A673 (cell line): Measurements from ENCODE around the gene SNED1. TPM values are rescaled to one million over a fixed set of nuclear protein-coding genes. Genes with fewer than 3 reads are reported as not detected.

ENCODE experiments used
- BruUV-seq: library from RNA; stranded (reverse); fragments of 400-500 nt; replicated peaks from 2 replicates; lab custom pipeline; 2021; lab: Mats Ljungman, UMichigan
- CTCF ChIA-PET: fragments of 300-600 bp; sonication (Branson Sonifier 250); formaldehyde crosslinking; loops from one replicate; lab custom pipeline; 2022; ENCODE audit warnings: antibody characterized with exemption; lab: Charles Lee
- POLR2A ChIA-PET: fragments of 300-600 bp; sonication (Branson Sonifier 250); formaldehyde crosslinking; loops from one replicate; lab custom pipeline; 2022; ENCODE audit warnings: antibody characterized with exemption; ENCODE audit not compliant: low non-redundant PET; lab: Charles Lee
- DNase-seq: peaks from one replicate; pipeline ENCODE4 v3.0.0-alpha.2; 2015; ENCODE audit warnings: low spot score
- H3K27ac ChIP-seq: fragments of 200-600 bp; sonication (generic); 2 replicates; pipeline ENCODE4 v1.5.1; 2016; ENCODE audit warnings: mixed run types, low read depth, mild to moderate bottlenecking, mixed read lengths, antibody characterized with exemption, low read length; ENCODE audit not compliant: poor library complexity, severe bottlenecking
- H3K27me3 ChIP-seq: fragments of 200-600 bp; sonication (generic); replicated peaks from 2 replicates; pipeline ENCODE4 v1.6.1; 2017; ENCODE audit warnings: mixed run types, low read depth, mild to moderate bottlenecking, mixed read lengths, antibody characterized with exemption, low read length; ENCODE audit not compliant: insufficient read depth, poor library complexity
- H3K36me3 ChIP-seq: fragments of 200-600 bp; sonication (generic); 2 replicates; pipeline ENCODE4 v1.6.1; 2016; ENCODE audit warnings: mixed run types, mild to moderate bottlenecking, mixed read lengths, antibody characterized with exemption, low read length; ENCODE audit not compliant: insufficient read depth, poor library complexity, severe bottlenecking
- H3K4me1 ChIP-seq: fragments of 200-600 bp; sonication (generic); 2 replicates; pipeline ENCODE4 v1.6.1; 2017; ENCODE audit warnings: mixed run types, mild to moderate bottlenecking, mixed read lengths, antibody characterized with exemption, low read length; ENCODE audit not compliant: insufficient read depth, poor library complexity, severe bottlenecking
- H3K4me3 ChIP-seq: fragments of 200-600 bp; sonication (generic); 2 replicates; pipeline ENCODE4 v1.5.1; 2016; ENCODE audit warnings: low read depth, mixed run types, mild to moderate bottlenecking, mixed read lengths, low read length; ENCODE audit not compliant: poor library complexity, severe bottlenecking
- H3K9me3 ChIP-seq: fragments of 200-600 bp; sonication (generic); 2 replicates; pipeline ENCODE4 v1.6.1; 2016; ENCODE audit warnings: mixed run types, low read depth, mild to moderate bottlenecking, mixed read lengths, antibody characterized with exemption, low read length; ENCODE audit not compliant: poor library complexity, severe bottlenecking
- EZH2 ChIP-seq: fragments of 200-600 bp; sonication (generic); IDR thresholded peaks from 2 replicates; pipeline ENCODE4 v1.6.1; 2017; ENCODE audit warnings: borderline replicate concordance, low read depth, mild to moderate bottlenecking, mixed read lengths, antibody characterized with exemption, low read length; ENCODE audit not compliant: poor library complexity, severe bottlenecking
- intact Hi-C: fragments of 100-400 bp; cut with micrococcal nuclease; formaldehyde crosslinking; loops from one replicate; pipeline ENCODE4 v1.10.0; 2022; ENCODE audit not compliant: unreplicated experiment
- total RNA-seq: library from RNA; stranded (reverse); gene quantifications from 2 replicates; pipeline ENCODE4 v1.2.3, GENCODE V29; 2021
- TF ChIP-seq, protein P1 (sequence below): fragments of 300-800, 200-600 bp; sonication (generic); conservative IDR thresholded peaks from 2 replicates; pipeline ENCODE4 v1.5.1; 2017; ENCODE audit warnings: low read depth, mild to moderate bottlenecking, antibody characterized with exemption, low read length, moderate library complexity, mixed read lengths

The SNED1 gene
- total RNA-seq, 1 experiment from 2014 or later = 3.0 TPM

DNA sequence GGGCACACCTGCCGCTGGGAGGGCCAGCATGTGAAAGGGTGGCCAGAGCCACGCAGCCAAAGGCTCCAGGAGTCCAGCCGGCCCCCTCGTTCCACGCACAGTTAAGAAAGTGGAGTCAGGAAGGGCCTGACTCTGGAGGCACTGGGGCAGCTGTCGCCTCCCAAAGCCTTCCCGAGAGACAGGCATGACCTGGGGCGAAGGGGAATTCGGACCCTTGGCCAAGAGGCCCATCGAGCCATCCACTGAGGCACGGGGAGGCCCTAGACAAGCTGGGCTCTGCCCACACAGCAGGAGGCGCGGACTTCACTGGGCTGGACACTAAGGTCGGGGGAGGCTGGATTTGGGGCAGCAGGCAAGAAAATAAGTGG is 38.5 kb upstream of the SNED1 start:
- Histone ChIP-seq H3K4me1 (peaks cover 30% of the 10 kb centered on the region), H3K36me3 (no peaks in the 10 kb centered on the region), H3K9me3 (no peaks in the 10 kb centered on the region), H3K27ac (no peak overlapping the region), H3K4me3 (no peak overlapping the region), H3K27me3 (no peaks in the 10 kb centered on the region)
- ChIA-PET POLR2A (no interaction called here), CTCF (no interaction called here)
- intact Hi-C loops = no loop called here
- TF ChIP-seq, protein P1, sequence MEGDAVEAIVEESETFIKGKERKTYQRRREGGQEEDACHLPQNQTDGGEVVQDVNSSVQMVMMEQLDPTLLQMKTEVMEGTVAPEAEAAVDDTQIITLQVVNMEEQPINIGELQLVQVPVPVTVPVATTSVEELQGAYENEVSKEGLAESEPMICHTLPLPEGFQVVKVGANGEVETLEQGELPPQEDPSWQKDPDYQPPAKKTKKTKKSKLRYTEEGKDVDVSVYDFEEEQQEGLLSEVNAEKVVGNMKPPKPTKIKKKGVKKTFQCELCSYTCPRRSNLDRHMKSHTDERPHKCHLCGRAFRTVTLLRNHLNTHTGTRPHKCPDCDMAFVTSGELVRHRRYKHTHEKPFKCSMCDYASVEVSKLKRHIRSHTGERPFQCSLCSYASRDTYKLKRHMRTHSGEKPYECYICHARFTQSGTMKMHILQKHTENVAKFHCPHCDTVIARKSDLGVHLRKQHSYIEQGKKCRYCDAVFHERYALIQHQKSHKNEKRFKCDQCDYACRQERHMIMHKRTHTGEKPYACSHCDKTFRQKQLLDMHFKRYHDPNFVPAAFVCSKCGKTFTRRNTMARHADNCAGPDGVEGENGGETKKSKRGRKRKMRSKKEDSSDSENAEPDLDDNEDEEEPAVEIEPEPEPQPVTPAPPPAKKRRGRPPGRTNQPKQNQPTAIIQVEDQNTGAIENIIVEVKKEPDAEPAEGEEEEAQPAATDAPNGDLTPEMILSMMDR = no peak
- TF ChIP-seq EZH2 = no peak
- no TSS peak for BruUV-seq
- DNase-seq = no peak

DNA sequence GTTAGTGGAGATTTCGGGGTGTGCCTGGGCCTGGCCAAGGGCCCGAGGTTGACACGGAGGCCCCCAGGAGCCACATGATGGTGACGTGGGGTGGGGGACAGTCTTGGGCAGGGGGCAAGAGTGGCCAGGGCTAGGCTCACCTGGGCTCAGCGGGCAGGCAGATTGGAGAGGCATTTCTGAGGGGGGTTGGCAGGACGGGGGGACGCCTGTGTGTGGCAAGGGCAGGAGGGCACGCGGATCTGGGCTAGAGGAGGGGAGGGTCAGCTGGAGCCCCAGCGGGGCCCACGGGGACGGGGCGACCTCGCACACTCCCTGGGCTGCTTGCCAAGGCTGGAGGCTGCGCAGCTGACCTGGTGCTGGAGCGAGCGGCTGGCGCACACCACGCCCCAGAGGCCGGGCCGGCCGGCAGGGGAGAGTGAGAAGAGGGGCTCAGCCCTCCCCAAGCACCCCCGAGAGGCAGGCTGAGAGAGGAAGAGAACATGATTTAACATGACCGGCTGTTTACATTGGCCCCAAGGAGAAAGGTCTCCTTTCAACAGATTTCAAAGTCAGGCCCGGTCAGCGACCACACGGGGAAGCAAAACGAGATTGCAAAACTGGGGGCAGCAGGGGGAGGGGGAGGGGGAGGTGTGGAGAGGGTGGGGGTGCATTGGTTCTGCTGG is 38.0 kb upstream of the SNED1 start:
- no TSS peak for BruUV-seq
- H3K4me3 ChIP-seq = no peak overlapping the region
- intact Hi-C loops = no loop called here
- TF ChIP-seq, protein P1 = no peak
- no peak for TF ChIP-seq EZH2
- no peak overlapping the region for H3K27ac ChIP-seq
- no peaks in the 10 kb centered on the region for H3K27me3 ChIP-seq
- H3K4me1 ChIP-seq = peaks cover 30% of the 10 kb centered on the region
- no peak for DNase-seq
- H3K36me3 ChIP-seq = no peaks in the 10 kb centered on the region
- ChIA-PET POLR2A (no interaction called here), CTCF (no interaction called here)
- H3K9me3 ChIP-seq = no peaks in the 10 kb centered on the region

DNA sequence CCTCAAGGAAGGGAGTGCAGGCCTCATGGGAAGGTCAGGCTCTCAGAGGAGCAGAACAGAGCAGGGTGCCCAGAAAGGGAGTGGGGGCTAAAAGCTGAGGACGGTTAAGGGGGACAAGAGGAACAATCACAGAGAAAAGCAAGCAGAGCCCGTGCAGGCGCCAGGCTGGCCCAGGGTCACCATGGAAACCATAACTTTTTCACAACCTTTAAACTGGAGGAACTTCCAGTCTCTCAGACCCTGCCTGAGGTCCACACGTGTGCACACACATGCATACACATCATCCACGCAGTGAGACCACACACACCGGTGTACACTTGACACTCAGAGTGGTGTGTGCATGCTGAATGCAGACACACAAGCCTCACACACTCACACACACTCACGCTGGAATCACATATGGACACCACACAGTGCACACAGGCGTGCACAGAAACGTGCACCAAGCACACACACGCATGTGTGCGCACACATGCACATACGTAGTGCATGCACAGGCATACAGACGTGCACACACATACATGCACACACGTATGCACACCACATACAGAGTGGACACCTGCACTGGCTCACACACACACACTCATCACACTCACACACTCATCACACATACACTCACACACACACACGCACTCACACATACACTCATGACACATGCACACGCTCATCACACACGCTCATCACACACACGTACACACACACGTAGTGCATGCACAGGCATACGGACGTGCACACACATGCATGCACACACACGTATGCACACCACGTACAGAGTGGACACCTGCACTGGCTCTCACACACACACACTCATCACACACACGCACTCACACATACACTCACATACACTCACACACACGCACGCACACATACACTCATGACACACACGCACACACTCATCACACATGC is 37.2 kb upstream of the SNED1 start:
- no peaks in the 10 kb centered on the region for H3K36me3 ChIP-seq
- peaks cover 30% of the 10 kb centered on the region for H3K4me1 ChIP-seq
- no TSS peak for BruUV-seq
- POLR2A ChIA-PET = no interaction called here
- TF ChIP-seq, protein P1 = no peak
- no peak for TF ChIP-seq EZH2
- no peak overlapping the region for H3K27ac ChIP-seq
- intact Hi-C loops = no loop called here
- CTCF ChIA-PET = no interaction called here
- H3K27me3 ChIP-seq = no peaks in the 10 kb centered on the region
- no peaks in the 10 kb centered on the region for H3K9me3 ChIP-seq
- DNase-seq = no peak
- H3K4me3 ChIP-seq = no peak overlapping the region
